D721Med (cell line): ENCODE results near the gene DRAM2.
A peak's percentile ranks its signal among the peaks of the same experiment; 100 is the strongest.

Source experiments
- DNase-seq: peaks from one replicate; pipeline ENCODE4 v3.0.0; 2011; ENCODE audit warnings: low spot score; ENCODE audit not compliant: insufficient read length
- FAIRE-seq: peaks from 2 replicates; lab custom pipeline; 2011; peaks lifted over from hg19 to GRCh38; lab: Jason Lieb, UNC
- TF ChIP-seq, protein P1 (sequence below): IDR thresholded peaks from 2 replicates; pipeline ENCODE4 v1.5.1; 2012; ENCODE audit warnings: mild to moderate bottlenecking, control low read depth; ENCODE audit not compliant: insufficient read depth; ENCODE audit errors: missing control alignments

DRAM2 gene

DNA sequence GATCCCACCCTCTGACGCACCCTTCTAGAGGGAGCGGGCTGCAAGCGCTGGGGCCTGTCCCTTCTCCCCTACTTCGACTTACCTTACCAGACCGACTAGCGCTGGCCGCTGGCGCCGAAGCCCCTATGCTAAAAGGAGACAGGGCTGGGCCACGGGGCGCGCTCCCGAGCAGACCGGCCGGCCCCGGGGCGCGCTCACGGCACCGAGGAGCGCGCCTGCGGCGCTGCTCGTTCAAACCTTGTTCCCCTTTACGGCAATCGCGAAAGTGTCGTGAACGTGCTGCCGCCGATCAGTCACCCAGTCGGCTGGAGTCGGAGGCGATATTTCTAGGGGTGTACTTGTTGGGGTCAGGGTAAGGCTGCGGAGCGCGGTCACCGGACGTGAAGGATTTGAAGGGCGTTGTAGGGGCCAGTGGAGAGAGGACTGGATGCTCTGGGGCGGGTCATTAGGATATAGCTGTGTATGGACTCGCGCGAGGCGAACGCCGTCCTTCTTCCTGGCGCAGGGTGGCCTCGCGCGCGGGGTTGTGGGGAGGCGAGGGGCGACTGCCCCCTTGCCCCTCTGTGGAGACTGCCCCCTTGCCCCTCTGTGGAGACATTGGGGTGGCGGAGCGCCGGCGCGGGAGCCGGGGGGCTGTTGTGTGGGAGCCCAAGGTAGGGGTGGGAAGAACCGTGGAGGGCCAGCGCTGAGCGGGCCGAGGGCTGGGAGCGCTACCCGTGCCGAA is at the start of gene DRAM2, which contains the start of gene CEPT1:
Gene DRAM2, minus strand, starts transcription at position 138 of the 724 bp plus-strand sequence. CDS start 8,539 bp downstream, outside the sequence.
Gene CEPT1, plus strand, starts transcription at position 268 of the 724 bp plus-strand sequence. CDS start 7,492 bp downstream, outside the sequence.
- TF ChIP-seq, protein P1, sequence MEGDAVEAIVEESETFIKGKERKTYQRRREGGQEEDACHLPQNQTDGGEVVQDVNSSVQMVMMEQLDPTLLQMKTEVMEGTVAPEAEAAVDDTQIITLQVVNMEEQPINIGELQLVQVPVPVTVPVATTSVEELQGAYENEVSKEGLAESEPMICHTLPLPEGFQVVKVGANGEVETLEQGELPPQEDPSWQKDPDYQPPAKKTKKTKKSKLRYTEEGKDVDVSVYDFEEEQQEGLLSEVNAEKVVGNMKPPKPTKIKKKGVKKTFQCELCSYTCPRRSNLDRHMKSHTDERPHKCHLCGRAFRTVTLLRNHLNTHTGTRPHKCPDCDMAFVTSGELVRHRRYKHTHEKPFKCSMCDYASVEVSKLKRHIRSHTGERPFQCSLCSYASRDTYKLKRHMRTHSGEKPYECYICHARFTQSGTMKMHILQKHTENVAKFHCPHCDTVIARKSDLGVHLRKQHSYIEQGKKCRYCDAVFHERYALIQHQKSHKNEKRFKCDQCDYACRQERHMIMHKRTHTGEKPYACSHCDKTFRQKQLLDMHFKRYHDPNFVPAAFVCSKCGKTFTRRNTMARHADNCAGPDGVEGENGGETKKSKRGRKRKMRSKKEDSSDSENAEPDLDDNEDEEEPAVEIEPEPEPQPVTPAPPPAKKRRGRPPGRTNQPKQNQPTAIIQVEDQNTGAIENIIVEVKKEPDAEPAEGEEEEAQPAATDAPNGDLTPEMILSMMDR: no peak
- DNase-seq (peak; percentile 54), FAIRE-seq (no peak)

DNA sequence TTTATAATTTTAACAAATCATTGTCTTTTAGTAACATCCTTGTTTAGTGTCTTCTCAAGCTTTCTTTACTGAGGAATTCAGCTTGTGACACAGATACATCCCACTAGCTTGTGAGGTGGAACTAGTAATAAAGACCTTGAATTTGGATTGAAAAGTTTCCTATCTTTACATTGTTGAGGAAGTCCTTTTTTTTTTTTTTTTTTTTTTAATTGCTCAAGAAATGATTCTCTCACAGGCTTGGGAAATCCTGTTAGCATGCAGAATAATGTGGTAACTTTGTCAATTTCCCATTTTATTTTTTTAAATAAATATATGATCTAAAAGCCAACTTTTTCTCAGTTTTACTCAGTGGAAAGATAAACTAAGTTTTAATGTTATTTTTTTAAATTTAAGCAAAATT is 44.8 kb upstream of the DRAM2 start:
- DNase-seq (no peak), FAIRE-seq (no peak)
- TF ChIP-seq, protein P1: no peak

DNA sequence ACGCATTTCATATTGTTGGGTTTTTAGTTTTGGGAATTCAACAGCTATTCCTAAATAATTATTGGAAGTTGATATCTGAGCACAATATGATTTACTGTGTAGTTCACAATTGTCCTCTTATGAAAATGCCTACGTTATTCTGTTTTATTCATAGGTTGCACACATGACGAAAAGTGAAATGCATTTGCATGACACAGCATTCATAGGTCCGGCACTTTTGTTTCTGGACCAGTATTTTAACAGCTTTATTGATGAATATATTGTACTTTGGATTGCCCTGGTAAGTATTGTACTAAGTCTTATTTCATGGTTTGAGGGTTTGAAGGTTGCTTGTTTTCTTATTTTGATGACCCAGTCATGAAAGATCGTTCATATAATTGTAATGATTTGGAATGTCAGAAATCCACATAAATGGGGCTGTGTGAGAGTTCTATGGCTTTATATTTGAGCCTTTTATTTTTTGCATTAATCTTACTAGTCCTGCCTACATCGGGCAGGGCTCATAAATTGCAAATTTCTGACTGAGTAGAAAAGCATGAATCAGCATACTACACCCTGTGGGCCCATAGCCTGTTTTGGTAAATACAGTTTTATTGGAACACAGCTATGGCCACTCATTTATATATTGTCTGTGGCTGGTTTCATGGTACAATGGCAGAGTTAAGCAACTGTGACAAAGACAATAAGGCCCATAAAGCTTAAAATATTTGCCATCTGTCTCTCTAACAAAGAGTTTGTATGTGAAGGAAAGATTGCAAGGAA is 43.6 kb upstream of the DRAM2 start:
- TF ChIP-seq, protein P1: no peak
- FAIRE-seq (no peak), DNase-seq (no peak)

DNA sequence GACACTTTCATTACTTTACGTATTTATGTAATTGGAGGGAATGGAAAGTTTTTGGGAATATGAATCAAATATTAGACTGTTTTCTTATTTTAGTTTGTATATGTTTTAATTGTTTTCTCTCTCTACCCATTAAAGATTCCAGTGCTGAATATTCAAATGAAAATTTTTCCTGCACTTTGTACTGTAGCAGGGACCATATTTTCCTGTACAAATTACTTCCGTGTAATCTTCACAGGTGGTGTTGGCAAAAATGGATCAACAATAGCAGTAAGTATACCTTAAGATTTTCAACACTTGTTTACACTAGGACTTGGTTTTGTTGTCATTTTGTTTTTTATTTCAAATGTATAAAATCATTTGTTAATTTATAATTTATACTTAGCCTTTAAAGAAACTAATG is 42.2 kb upstream of the DRAM2 start:
- FAIRE-seq (no peak), DNase-seq (no peak)
- TF ChIP-seq, protein P1: no peak

DNA sequence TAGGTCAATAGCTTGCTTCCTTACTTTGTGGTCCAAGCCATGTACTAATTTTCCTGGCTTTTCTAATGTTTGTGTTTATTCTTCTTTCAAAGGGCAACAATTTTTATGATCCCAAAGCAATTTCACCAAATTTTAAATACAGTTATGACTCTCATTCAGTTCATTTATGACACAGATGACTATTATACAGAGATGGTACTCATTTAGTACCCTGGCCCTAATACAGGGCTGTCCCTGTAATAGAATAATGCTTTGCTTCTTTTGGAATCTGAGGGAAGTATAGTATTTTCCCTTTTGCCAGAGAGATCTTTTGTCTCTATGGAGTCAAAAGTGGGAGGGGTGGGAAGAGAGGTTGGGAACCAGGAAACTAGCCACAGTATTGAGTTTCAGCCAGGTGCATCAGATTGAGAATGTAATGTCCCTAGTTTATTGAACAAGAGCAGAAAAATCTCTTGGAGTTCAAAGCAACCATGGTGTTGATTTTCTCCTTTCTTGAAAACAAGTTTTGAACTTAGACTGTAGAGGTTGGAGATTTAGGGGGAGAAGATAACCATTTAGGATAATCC is 40.2 kb upstream of the DRAM2 start:
- FAIRE-seq: no peak
- TF ChIP-seq, protein P1: no peak
- DNase-seq: no peak

DNA sequence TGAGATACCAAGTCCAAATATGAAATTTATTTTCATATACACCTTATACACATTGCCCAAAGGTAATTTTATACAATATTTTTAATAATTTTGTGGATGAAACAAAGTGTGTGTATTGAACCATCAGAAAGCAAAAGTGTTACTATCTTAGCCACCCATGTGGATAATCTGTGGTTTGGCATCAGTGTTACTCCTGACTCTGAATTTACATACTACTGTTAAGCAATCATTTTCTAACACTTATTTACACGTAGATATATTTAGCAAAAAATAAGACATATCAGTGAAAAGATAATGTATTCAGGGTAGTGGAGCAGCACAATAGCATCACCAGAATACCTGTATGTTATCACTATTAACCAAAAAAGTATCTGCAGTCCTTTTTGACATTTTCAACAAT is 36.8 kb upstream of the DRAM2 start:
- FAIRE-seq (no peak), DNase-seq (no peak)
- TF ChIP-seq, protein P1: no peak

DNA sequence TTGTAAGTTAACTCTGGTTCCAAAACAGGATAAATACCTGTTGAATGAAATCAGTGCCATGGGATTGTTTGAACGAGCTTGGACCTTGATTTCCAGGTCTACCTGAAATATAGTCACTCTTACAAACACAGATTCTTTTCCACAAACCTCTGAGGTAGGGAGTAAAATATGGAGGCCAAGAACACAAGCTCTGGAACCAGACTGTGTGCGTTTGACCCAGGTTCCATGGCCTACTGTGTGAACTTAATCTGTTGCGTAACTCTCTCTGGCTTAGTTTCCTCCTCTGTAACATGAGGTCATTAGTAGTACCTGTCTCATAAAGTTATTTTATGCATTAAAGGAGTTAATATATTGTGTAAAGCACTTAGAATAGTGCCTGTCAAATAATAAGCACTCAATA is 35.5 kb upstream of the DRAM2 start:
- TF ChIP-seq, protein P1: no peak
- no peak for DNase-seq
- no peak for FAIRE-seq
